Tibial artery (tissue), 4 donors: ENCODE data around the gene NUBP1.

ENCODE experiments used
- DNase-seq, 2 donors: peaks; one replicate each; pipeline ENCODE4 v3.0.0-alpha.2; 2019
- H3K27ac ChIP-seq, 2 donors: fragments of 200-600 bp; sonication (generic) in 1 of 2; 1 replicate in 1 of 2; 2 replicates in 1 of 2; pipeline ENCODE4 v1.5.1; 2018 to 2019; ENCODE audit warnings: mild to moderate bottlenecking in 1 of 2
- H3K27me3 ChIP-seq, 2 donors: fragments of 200-600 bp; sonication (generic) in 1 of 2; one replicate each; pipeline versions ENCODE4 v1.5.1 to v1.6.0; 2016 to 2019
- H3K36me3 ChIP-seq, 3 donors: fragments of 200-600 bp; sonication (generic) in 2 of 3; one replicate each; pipeline ENCODE4 v1.5.1; 2016 to 2019; ENCODE audit warnings: mild to moderate bottlenecking in 2 of 3
- H3K4me1 ChIP-seq, 4 donors: fragments of 200-600 bp; sonication (generic) in 2 of 4; 1 replicate in 3 of 4; 2 replicates in 1 of 4; pipeline ENCODE4 v1.5.1; 2016 to 2019
- H3K4me3 ChIP-seq, 2 donors: fragments of 200-600 bp; sonication (generic) in 1 of 2; 1 replicate in 1 of 2; 2 replicates in 1 of 2; pipeline ENCODE4 v1.5.1; 2018 to 2019; ENCODE audit warnings: mild to moderate bottlenecking in 2 of 2
- H3K9me3 ChIP-seq, 3 donors: fragments of 200-600 bp; sonication (generic) in 1 of 3; one replicate each; pipeline ENCODE4 v1.5.1; 2016 to 2019
- CTCF ChIP-seq, 2 experiments: fragments of 200-600 bp in 1 of 2; fragments of 450-650 bp in 1 of 2; IDR thresholded peaks; one replicate each; pipeline ENCODE4 v1.5.1; 2017 to 2019; ENCODE audit warnings: antibody characterized with exemption in 2 of 2, mild to moderate bottlenecking in 1 of 2, moderate library complexity in 1 of 2
- intact Hi-C: fragments of 100-400 bp; cut with DNase I; formaldehyde crosslinking; loops from one replicate; pipeline ENCODE4 v1.15.0; 2023; ENCODE audit warnings: low total_unique reads

Gene NUBP1

GRCh38 chr16:10806698-10807097, 63.1 kb downstream of the NUBP1 start:
- Histone ChIP-seq H3K27ac (no peak overlapping the region), H3K4me1 (no peaks in the 10 kb centered on the region), H3K9me3 (no peaks in the 10 kb centered on the region), H3K4me3 (no peak overlapping the region), H3K27me3 (no peaks in the 10 kb centered on the region), H3K36me3 (no peaks in the 10 kb centered on the region)
- intact Hi-C loops: no loop called here
- no peak for TF ChIP-seq CTCF (IDR thresholded peaks at IDR 0.05)
- DNase-seq: no peak

GRCh38 chr16:10808218-10808617, 64.6 kb downstream of the NUBP1 start:
- no peak for DNase-seq
- no peak for TF ChIP-seq CTCF (IDR thresholded peaks at IDR 0.05)
- intact Hi-C loops: no loop called here

GRCh38 chr16:10808850-10809249, 65.2 kb downstream of the NUBP1 start:
- intact Hi-C loops: no loop called here
- TF ChIP-seq CTCF (IDR thresholded peaks at IDR 0.05): no peak
- H3K27ac ChIP-seq: no peak overlapping the region
- H3K4me3 ChIP-seq: no peak overlapping the region
- H3K4me1 ChIP-seq: no peaks in the 10 kb centered on the region
- no peaks in the 10 kb centered on the region for H3K27me3 ChIP-seq
- H3K36me3 ChIP-seq: no peaks in the 10 kb centered on the region
- no peak for DNase-seq
- no peaks in the 10 kb centered on the region for H3K9me3 ChIP-seq

More at GRCh38 chr16:10808218-10808617, 64.6 kb downstream of the NUBP1 start:
- Histone ChIP-seq H3K27me3 (no peaks in the 10 kb centered on the region), H3K9me3 (no peaks in the 10 kb centered on the region), H3K36me3 (no peaks in the 10 kb centered on the region), H3K4me1 (no peaks in the 10 kb centered on the region), H3K4me3 (no peak overlapping the region), H3K27ac (no peak overlapping the region)

- no peak for TF ChIP-seq CTCF (IDR thresholded peaks at IDR 0.05)
- no peaks in the 10 kb centered on the region for H3K27me3 ChIP-seq
- intact Hi-C loops: no loop called here
- no peaks in the 10 kb centered on the region for H3K9me3 ChIP-seq
- no peaks in the 10 kb centered on the region for H3K36me3 ChIP-seq
- DNase-seq: no peak
- no peak overlapping the region for H3K27ac ChIP-seq
- no peak overlapping the region for H3K4me3 ChIP-seq
- no peaks in the 10 kb centered on the region for H3K4me1 ChIP-seq
Measured at GRCh38 chr16:10809706-10810105, 66.1 kb downstream of the NUBP1 start.

GRCh38 chr16:10812312-10813098, 68.9 kb downstream of the NUBP1 start:
- Histone ChIP-seq H3K4me1 (no peaks in the 10 kb centered on the region), H3K9me3 (no peaks in the 10 kb centered on the region), H3K27ac (no peak overlapping the region), H3K36me3 (no peaks in the 10 kb centered on the region), H3K4me3 (no peak overlapping the region), H3K27me3 (peaks cover 0 to 3% of the 10 kb centered on the region in 2 donors)
- intact Hi-C loops: no loop called here
- TF ChIP-seq CTCF (IDR thresholded peaks at IDR 0.05): no peak
- no peak for DNase-seq
